ENCODE results near the gene FNDC1.

Gene FNDC1

GRCh38 chr6:159307246-159307790, 138.1 kb downstream of the FNDC1 start:
- DNase-seq (ENCODE audit: low read depth), result no peak

- DNase-seq (ENCODE audit: low read depth), result no peak
Observed at GRCh38 chr6:159308198-159308597, 139.0 kb downstream of the FNDC1 start.

GRCh38 chr6:159309723-159310122, 140.5 kb downstream of the FNDC1 start:
- no peak for DNase-seq (ENCODE audit: low read depth)

- DNase-seq (ENCODE audit: low read depth), result no peak
Observed at GRCh38 chr6:159311618-159312017, 142.4 kb downstream of the FNDC1 start.

- DNase-seq (ENCODE audit: low read depth), result no peak
Observed at GRCh38 chr6:159312206-159312605, 143.0 kb downstream of the FNDC1 start.

- no peak for DNase-seq (ENCODE audit: low read depth)
Observed at GRCh38 chr6:159313018-159313417, 143.8 kb downstream of the FNDC1 start.

GRCh38 chr6:159315562-159315961, 146.4 kb downstream of the FNDC1 start:
- DNase-seq (ENCODE audit: low read depth), result no peak

GRCh38 chr6:159317430-159317829, 148.2 kb downstream of the FNDC1 start:
- no peak for DNase-seq (ENCODE audit: low read depth)

- DNase-seq (ENCODE audit: low read depth), result no peak
Observed at GRCh38 chr6:159321267-159321666, 152.1 kb downstream of the FNDC1 start.
